A673 (cell line): ENCODE data around the gene MAPK8IP1. TPM values are rescaled to one million over a fixed set of nuclear protein-coding genes. Genes with fewer than 3 reads are reported as not detected.
A peak's percentile ranks its signal among the peaks of the same experiment; 100 is the strongest.

ENCODE experiments used
- BruUV-seq: library from RNA; stranded (reverse); fragments of 400-500 nt; replicated peaks from 2 replicates; lab custom pipeline; 2021; lab: Mats Ljungman, UMichigan
- CTCF ChIA-PET: fragments of 300-600 bp; sonication (Branson Sonifier 250); formaldehyde crosslinking; loops from one replicate; lab custom pipeline; 2022; ENCODE audit warnings: antibody characterized with exemption; lab: Charles Lee
- POLR2A ChIA-PET: fragments of 300-600 bp; sonication (Branson Sonifier 250); formaldehyde crosslinking; loops from one replicate; lab custom pipeline; 2022; ENCODE audit warnings: antibody characterized with exemption; ENCODE audit not compliant: low non-redundant PET; lab: Charles Lee
- DNase-seq: peaks from one replicate; pipeline ENCODE4 v3.0.0-alpha.2; 2015; ENCODE audit warnings: low spot score
- H3K27ac ChIP-seq: fragments of 200-600 bp; sonication (generic); 2 replicates; pipeline ENCODE4 v1.5.1; 2016; ENCODE audit warnings: mixed run types, low read depth, mild to moderate bottlenecking, mixed read lengths, antibody characterized with exemption, low read length; ENCODE audit not compliant: poor library complexity, severe bottlenecking
- H3K27me3 ChIP-seq: fragments of 200-600 bp; sonication (generic); replicated peaks from 2 replicates; pipeline ENCODE4 v1.6.1; 2017; ENCODE audit warnings: mixed run types, low read depth, mild to moderate bottlenecking, mixed read lengths, antibody characterized with exemption, low read length; ENCODE audit not compliant: insufficient read depth, poor library complexity
- H3K36me3 ChIP-seq: fragments of 200-600 bp; sonication (generic); 2 replicates; pipeline ENCODE4 v1.6.1; 2016; ENCODE audit warnings: mixed run types, mild to moderate bottlenecking, mixed read lengths, antibody characterized with exemption, low read length; ENCODE audit not compliant: insufficient read depth, poor library complexity, severe bottlenecking
- H3K4me1 ChIP-seq: fragments of 200-600 bp; sonication (generic); 2 replicates; pipeline ENCODE4 v1.6.1; 2017; ENCODE audit warnings: mixed run types, mild to moderate bottlenecking, mixed read lengths, antibody characterized with exemption, low read length; ENCODE audit not compliant: insufficient read depth, poor library complexity, severe bottlenecking
- H3K4me3 ChIP-seq: fragments of 200-600 bp; sonication (generic); 2 replicates; pipeline ENCODE4 v1.5.1; 2016; ENCODE audit warnings: low read depth, mixed run types, mild to moderate bottlenecking, mixed read lengths, low read length; ENCODE audit not compliant: poor library complexity, severe bottlenecking
- H3K9me3 ChIP-seq: fragments of 200-600 bp; sonication (generic); 2 replicates; pipeline ENCODE4 v1.6.1; 2016; ENCODE audit warnings: mixed run types, low read depth, mild to moderate bottlenecking, mixed read lengths, antibody characterized with exemption, low read length; ENCODE audit not compliant: poor library complexity, severe bottlenecking
- CTCF ChIP-seq: fragments of 300-800, 200-600 bp; sonication (generic); conservative IDR thresholded peaks from 2 replicates; pipeline ENCODE4 v1.5.1; 2017; ENCODE audit warnings: low read depth, mild to moderate bottlenecking, antibody characterized with exemption, low read length, moderate library complexity, mixed read lengths
- EZH2 ChIP-seq: fragments of 200-600 bp; sonication (generic); IDR thresholded peaks from 2 replicates; pipeline ENCODE4 v1.6.1; 2017; ENCODE audit warnings: borderline replicate concordance, low read depth, mild to moderate bottlenecking, mixed read lengths, antibody characterized with exemption, low read length; ENCODE audit not compliant: poor library complexity, severe bottlenecking
- intact Hi-C: fragments of 100-400 bp; cut with micrococcal nuclease; formaldehyde crosslinking; loops from one replicate; pipeline ENCODE4 v1.10.0; 2022; ENCODE audit not compliant: unreplicated experiment
- total RNA-seq: library from RNA; stranded (reverse); gene quantifications from 2 replicates; pipeline ENCODE4 v1.2.3, GENCODE V29; 2021

The MAPK8IP1 gene
- total RNA-seq, 1 experiment from 2014 or later, result 46.0 TPM

GRCh38 chr11:45859661-45860140 lies 25.8 kb upstream of the MAPK8IP1 start:
- Histone ChIP-seq H3K9me3 (no peaks in the 10 kb centered on the region), H3K36me3 (peaks cover 66% of the 10 kb centered on the region), H3K27ac (peak overlapping the region; percentile 70), H3K4me3 (no peak overlapping the region), H3K4me1 (peaks cover 37% of the 10 kb centered on the region), H3K27me3 (no peaks in the 10 kb centered on the region)
- DNase-seq, result peak; percentile 97
- no TSS peak for BruUV-seq
- intact Hi-C loops, result no loop called here
- CTCF ChIA-PET, result interaction anchor here (1.4 to 2.0 kb wide), 2 partner anchors 13 kb away, joined by 5 to 27 read pairs; no protein-coding TSS in a partner anchor
- TF ChIP-seq CTCF (no peak), EZH2 (no peak)
- POLR2A ChIA-PET, result no interaction called here

GRCh38 chr11:45860348-45860747 lies 25.1 kb upstream of the MAPK8IP1 start:
- H3K27ac ChIP-seq, result peak overlapping the region; percentile 70
- TF ChIP-seq EZH2, result no peak
- no peak for TF ChIP-seq CTCF
- H3K9me3 ChIP-seq, result no peaks in the 10 kb centered on the region
- no peak overlapping the region for H3K4me3 ChIP-seq
- ChIA-PET POLR2A (interaction anchor here (0.6 kb wide), 1 partner anchor 472 kb away, joined by 3 read pairs; no protein-coding TSS in a partner anchor), CTCF (interaction anchor here (0.7 to 2.0 kb wide), 3 partner anchors 12 to 261 kb away, joined by 3 to 27 read pairs (median 5); no protein-coding TSS in a partner anchor)
- no peaks in the 10 kb centered on the region for H3K27me3 ChIP-seq
- peaks cover 30% of the 10 kb centered on the region for H3K4me1 ChIP-seq
- intact Hi-C loops, result no loop called here
- H3K36me3 ChIP-seq, result peaks cover 72% of the 10 kb centered on the region
- no TSS peak for BruUV-seq
- DNase-seq, result no peak

GRCh38 chr11:45860764-45861510 lies 24.5 kb upstream of the MAPK8IP1 start:
- Histone ChIP-seq H3K27me3 (no peaks in the 10 kb centered on the region), H3K27ac (peak overlapping the region; percentile 70), H3K4me1 (peaks cover 29% of the 10 kb centered on the region), H3K9me3 (no peaks in the 10 kb centered on the region), H3K4me3 (no peak overlapping the region), H3K36me3 (peaks cover 73% of the 10 kb centered on the region)
- ChIA-PET POLR2A (interaction anchor here (0.6 kb wide), 1 partner anchor 472 kb away, joined by 3 read pairs; no protein-coding TSS in a partner anchor), CTCF (interaction anchor here (0.7 to 2.0 kb wide), 3 partner anchors 12 to 261 kb away, joined by 3 to 27 read pairs (median 3); no protein-coding TSS in a partner anchor)
- TF ChIP-seq CTCF, result no peak
- TF ChIP-seq EZH2, result no peak
- intact Hi-C loops, result no loop called here
- BruUV-seq, result no TSS peak
- no peak for DNase-seq
